GM23248 (cell line): ENCODE data around the gene CTSO. TPM values are rescaled to one million over a fixed set of nuclear protein-coding genes. Genes with fewer than 3 reads are reported as not detected.

ENCODE experiments used
- DNase-seq: peaks from one replicate; pipeline ENCODE4 v3.0.0-alpha.2; 2015
- H2AFZ ChIP-seq: fragments of 200-600 bp; sonication (generic); 2 replicates; pipeline ENCODE4 v1.6.1; 2016; ENCODE audit warnings: antibody characterized with exemption
- H3F3A ChIP-seq: fragments of 200-600 bp; sonication (generic); 2 replicates; pipeline ENCODE4 v1.6.1; 2016; ENCODE audit warnings: mild to moderate bottlenecking, antibody characterized with exemption, mixed run types; ENCODE audit not compliant: insufficient read depth
- H3K27ac ChIP-seq: fragments of 200-600 bp; sonication (generic); 2 replicates; pipeline ENCODE4 v1.5.1; 2016; ENCODE audit warnings: mild to moderate bottlenecking
- H3K27me3 ChIP-seq: fragments of 200-600 bp; sonication (generic); replicated peaks from 2 replicates; pipeline ENCODE4 v1.6.1; 2016; ENCODE audit warnings: mild to moderate bottlenecking; ENCODE audit not compliant: insufficient read depth
- H3K36me3 ChIP-seq: fragments of 200-600 bp; sonication (generic); 2 replicates; pipeline ENCODE4 v1.6.1; 2016; ENCODE audit warnings: low read depth, mild to moderate bottlenecking
- H3K4me1 ChIP-seq: fragments of 200-600 bp; sonication (generic); 2 replicates; pipeline ENCODE4 v1.6.1; 2016; ENCODE audit warnings: mild to moderate bottlenecking; ENCODE audit not compliant: insufficient read depth
- H3K4me2 ChIP-seq: fragments of 200-600 bp; sonication (generic); one replicate; pipeline ENCODE4 v1.6.1; 2016; ENCODE audit warnings: mild to moderate bottlenecking; ENCODE audit not compliant: unreplicated experiment
- H3K4me3 ChIP-seq: fragments of 200-600 bp; sonication (generic); 2 replicates; pipeline ENCODE4 v1.5.1; 2016; ENCODE audit warnings: mild to moderate bottlenecking
- H3K79me2 ChIP-seq: fragments of 200-600 bp; sonication (generic); 2 replicates; pipeline ENCODE4 v1.6.1; 2016; ENCODE audit warnings: mild to moderate bottlenecking; ENCODE audit not compliant: insufficient read depth
- H3K9ac ChIP-seq: fragments of 200-600 bp; sonication (generic); 2 replicates; pipeline ENCODE4 v1.6.1; 2016; ENCODE audit warnings: mild to moderate bottlenecking
- H3K9me2 ChIP-seq: fragments of 200-600 bp; sonication (generic); 2 replicates; pipeline ENCODE4 v1.6.1; 2016; ENCODE audit warnings: mixed run types, mild to moderate bottlenecking, moderate library complexity; ENCODE audit not compliant: insufficient read depth
- H3K9me3 ChIP-seq: fragments of 200-600 bp; sonication (generic); one replicate; pipeline ENCODE4 v1.6.1; 2017; ENCODE audit warnings: low read depth
- H4K20me1 ChIP-seq: fragments of 200-600 bp; sonication (generic); 2 replicates; pipeline ENCODE4 v1.6.0; 2016; ENCODE audit not compliant: insufficient read depth
- EZH2 ChIP-seq: fragments of 200-600 bp; sonication (generic); IDR thresholded peaks from 2 replicates; pipeline ENCODE4 v1.6.1; 2018; ENCODE audit warnings: antibody characterized with exemption, mild to moderate bottlenecking; ENCODE audit not compliant: insufficient read depth, poor library complexity, severe bottlenecking
- EZH2phosphoT487 ChIP-seq: fragments of 200-600 bp; sonication (generic); IDR thresholded peaks from 2 replicates; pipeline ENCODE4 v1.6.1; 2018; ENCODE audit warnings: antibody characterized with exemption, moderate library complexity, mild to moderate bottlenecking, low read depth; ENCODE audit not compliant: insufficient read depth
- WGBS, 2 experiments: methylation state at CpG; one replicate each; pipeline ENCODE4 v1.1.6; 2015 to 2017; ENCODE audit warnings: low lambda C conversion rate in 2 of 2, low coverage in 1 of 2; ENCODE audit errors: missing lambda C conversion rate in 2 of 2; 5-methylcytosine and 5-hydroxymethylcytosine counted together
- in situ Hi-C: fragments of 300-500 bp; cut with MboI; formaldehyde crosslinking; loops from 2 replicates; pipeline ENCODE4 v1.15.0; 2020
- polyA plus RNA-seq: library from polyadenylated mRNA; unstranded; fragments of >200 nt; fragmentation: Nextera tagmentation; extraction: Ambion mirVana; gene quantifications from 2 replicates; pipeline ENCODE4 v1.2.1, GENCODE V29; 2016
- total RNA-seq: library from RNA; depleted of rRNA; stranded (reverse); fragments of >200 nt; shearing (Covaris generic); gene quantifications from 2 replicates; pipeline ENCODE4 v1.2.3, GENCODE V29; 2014

CTSO gene
- total and polyA plus RNA-seq, 2 experiments from 2014 or later: 11.2 to 13.4 TPM

DNA sequence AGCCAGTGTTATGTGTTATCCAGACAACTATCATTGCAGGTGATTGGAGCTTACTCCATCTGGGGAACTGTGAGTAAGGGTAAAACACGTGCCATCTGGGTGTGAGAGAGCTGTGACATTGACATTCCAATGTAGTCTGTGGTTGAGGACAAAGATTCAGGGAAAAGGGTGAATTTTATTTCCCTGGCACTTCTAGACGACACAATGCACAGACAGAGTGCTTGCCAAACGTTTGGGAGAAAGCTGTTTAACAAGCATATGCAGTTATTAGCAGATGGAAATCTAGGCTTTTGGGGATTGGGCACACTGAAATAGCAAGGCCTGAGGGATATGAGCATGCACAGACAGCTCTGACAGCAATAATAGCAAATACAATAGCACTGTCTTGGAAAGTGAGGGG lies 21.3 kb upstream of the CTSO start:
- H3K4me2 ChIP-seq: no peak overlapping the region
- WGBS, 2 experiments: 4 to 6% methylated on average over 3 of the region's 3 CpGs
- no peaks in the 10 kb centered on the region for H3K9me3 ChIP-seq
- no peak overlapping the region for H3K9ac ChIP-seq
- H4K20me1 ChIP-seq: no peaks in the 10 kb centered on the region
- 0 out of 2 replicates have a peak, but pooled peaks cover 3% of the 10 kb centered on the region for H3K27me3 ChIP-seq
- no peaks in the 10 kb centered on the region for H3F3A ChIP-seq
- no peaks in the 10 kb centered on the region for H3K9me2 ChIP-seq
- TF ChIP-seq EZH2: no peak
- no peak for TF ChIP-seq EZH2phosphoT487
- in situ Hi-C loops: loop anchor here (25.0 kb wide), 3 partner anchors 712 to 1162 kb away; partner anchors contain the start of gene PDGFC
- H3K79me2 ChIP-seq: no peaks in the 10 kb centered on the region
- peak; percentile 6 for DNase-seq
- H3K4me1 ChIP-seq: peaks cover 8% of the 10 kb centered on the region; the same call in 1 of the 2 replicates
- H3K27ac ChIP-seq: no peak overlapping the region
- no peak overlapping the region for H3K4me3 ChIP-seq
- H3K36me3 ChIP-seq: no peaks in the 10 kb centered on the region
- no peak overlapping the region for H2AFZ ChIP-seq

DNA sequence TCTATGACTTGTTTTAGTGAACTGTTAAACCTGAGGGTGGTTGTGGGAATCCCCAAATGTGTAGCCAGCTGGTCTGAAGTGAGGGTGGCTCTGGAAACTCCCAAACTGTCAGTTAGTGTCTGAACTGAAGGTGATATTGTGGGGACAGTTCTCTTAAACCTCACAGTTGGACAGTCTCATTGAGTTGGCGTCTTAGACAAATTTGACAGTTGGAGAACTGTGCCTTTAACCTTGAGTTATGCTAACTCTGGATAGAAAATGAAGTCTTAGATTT lies 20.7 kb upstream of the CTSO start:
- no peak overlapping the region for H3K4me3 ChIP-seq
- H3K27me3 ChIP-seq: 0 out of 2 replicates have a peak, but pooled peaks cover 3% of the 10 kb centered on the region
- WGBS, 2 experiments: 35 to 50% methylated on average over 1 of the region's 1 CpG
- no peak overlapping the region for H3K27ac ChIP-seq
- no peak for DNase-seq
- no peaks in the 10 kb centered on the region for H3K36me3 ChIP-seq
- H3K9me3 ChIP-seq: no peaks in the 10 kb centered on the region
- peaks cover 8% of the 10 kb centered on the region; the same call in 1 of the 2 replicates for H3K4me1 ChIP-seq
- TF ChIP-seq EZH2 (no peak), EZH2phosphoT487 (no peak)
- in situ Hi-C loops: loop anchor here (25.0 kb wide), 3 partner anchors 713 to 1163 kb away; partner anchors contain the start of gene PDGFC
- H3K4me2 ChIP-seq: no peak overlapping the region
- no peaks in the 10 kb centered on the region for H3K9me2 ChIP-seq
- H3K9ac ChIP-seq: no peak overlapping the region
- H3F3A ChIP-seq: no peaks in the 10 kb centered on the region
- H3K79me2 ChIP-seq: no peaks in the 10 kb centered on the region
- H2AFZ ChIP-seq: no peak overlapping the region
- H4K20me1 ChIP-seq: no peaks in the 10 kb centered on the region

DNA sequence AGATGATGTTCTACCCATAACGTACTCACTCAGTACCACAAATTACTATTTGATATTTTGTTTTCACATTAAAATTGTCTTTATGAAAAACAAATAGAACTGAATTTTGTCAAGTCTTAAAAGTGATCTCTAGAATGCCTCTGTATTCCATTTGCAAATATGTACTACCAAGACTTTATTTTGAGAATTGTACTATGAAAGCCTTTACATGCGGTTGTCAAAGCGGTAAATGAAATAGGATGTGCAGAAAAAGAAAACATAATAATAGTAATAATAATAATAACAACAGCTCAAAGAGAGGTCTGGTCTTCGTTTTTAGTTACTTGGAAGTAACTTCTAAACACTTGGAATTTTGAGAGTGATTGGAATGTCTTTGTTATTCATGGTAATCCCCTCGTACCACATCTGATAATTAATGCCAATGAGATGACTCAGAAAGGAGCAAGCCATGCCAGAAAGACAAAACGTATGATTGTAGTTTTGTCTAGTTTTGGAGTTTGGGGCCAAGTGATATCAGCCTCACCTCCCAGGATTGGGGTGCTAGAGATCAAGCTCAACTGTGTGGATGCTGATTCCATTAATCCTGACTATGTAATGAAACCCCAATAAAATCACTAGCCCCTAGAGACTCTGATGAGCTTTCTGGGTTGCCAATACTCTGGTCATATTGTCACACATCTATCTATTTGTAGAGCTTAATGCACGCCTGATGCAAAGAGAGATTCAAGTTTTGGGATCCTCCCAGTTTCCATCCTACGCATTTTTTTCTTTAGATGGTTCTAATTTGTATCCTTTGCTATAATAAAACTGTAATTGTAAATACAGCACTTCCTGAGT lies 20.2 kb upstream of the CTSO start:
- Histone ChIP-seq H2AFZ (no peak overlapping the region), H4K20me1 (no peaks in the 10 kb centered on the region), H3K27me3 (0 out of 2 replicates have a peak, but pooled peaks cover 3% of the 10 kb centered on the region), H3K27ac (no peak overlapping the region), H3K36me3 (no peaks in the 10 kb centered on the region), H3K4me2 (no peak overlapping the region), H3K9me2 (no peaks in the 10 kb centered on the region), H3K9me3 (no peaks in the 10 kb centered on the region), H3F3A (no peaks in the 10 kb centered on the region), H3K79me2 (no peaks in the 10 kb centered on the region), H3K4me3 (no peak overlapping the region), H3K4me1 (peaks cover 8% of the 10 kb centered on the region; the same call in 1 of the 2 replicates), H3K9ac (no peak overlapping the region)
- 33 to 34% methylated on average over 8 of the region's 8 CpGs for WGBS, 2 experiments
- in situ Hi-C loops: loop anchor here (25.0 kb wide), 3 partner anchors 713 to 1163 kb away; partner anchors contain the start of gene PDGFC
- no peak for TF ChIP-seq EZH2phosphoT487
- no peak for TF ChIP-seq EZH2
- peak; percentile 23 for DNase-seq

DNA sequence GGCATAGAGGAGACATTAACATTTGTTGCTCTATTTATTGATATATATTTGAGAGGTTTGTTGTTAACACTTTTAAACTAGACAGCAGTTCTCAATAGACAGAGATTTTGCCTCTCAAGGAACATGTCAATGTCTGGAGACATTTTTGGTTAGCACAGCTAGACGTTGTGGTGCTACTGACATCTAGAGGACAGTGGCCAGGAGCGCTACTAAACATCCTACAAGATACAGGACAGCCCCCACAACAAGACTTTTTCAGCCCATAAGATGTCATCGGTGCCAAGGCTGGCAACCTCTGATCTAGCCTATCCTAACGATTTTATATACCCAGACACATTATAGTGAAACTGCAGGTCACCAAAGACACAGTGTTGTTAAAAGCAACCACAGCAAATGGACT lies 18.4 kb upstream of the CTSO start:
- TF ChIP-seq EZH2: no peak
- no peak for TF ChIP-seq EZH2phosphoT487
- H3K9ac ChIP-seq: no peak overlapping the region
- H3K9me2 ChIP-seq: no peaks in the 10 kb centered on the region
- H3K79me2 ChIP-seq: no peaks in the 10 kb centered on the region
- H3K36me3 ChIP-seq: no peaks in the 10 kb centered on the region
- H2AFZ ChIP-seq: no peak overlapping the region
- H3K4me3 ChIP-seq: no peak overlapping the region
- H3F3A ChIP-seq: peaks cover 8% of the 10 kb centered on the region; the same call in 1 of the 2 replicates
- in situ Hi-C loops: loop anchor here (25.0 kb wide), 3 partner anchors 715 to 1165 kb away; partner anchors contain the start of gene PDGFC
- H3K4me1 ChIP-seq: peaks cover 12% of the 10 kb centered on the region
- H3K4me2 ChIP-seq: no peak overlapping the region
- WGBS, 2 experiments: 14 to 19% methylated on average over 4 of the region's 4 CpGs
- no peaks in the 10 kb centered on the region for H3K9me3 ChIP-seq
- DNase-seq: peak; percentile 44
- 0 out of 2 replicates have a peak, but pooled peaks cover 3% of the 10 kb centered on the region for H3K27me3 ChIP-seq
- no peak overlapping the region for H3K27ac ChIP-seq
- H4K20me1 ChIP-seq: no peaks in the 10 kb centered on the region
